PFSK-1 (cell line): Measurements from ENCODE around the gene SRPK2.

Experiments used
- FOXP2 ChIP-seq: optimal IDR thresholded peaks from 2 replicates; pipeline ENCODE3; 2011; ENCODE audit warnings: borderline replicate concordance, control low read depth, inconsistent platforms; ENCODE audit not compliant: insufficient read depth; ENCODE audit errors: extremely low read length, extremely low read depth
- POLR2AphosphoS5 ChIP-seq: IDR thresholded peaks from 2 replicates; pipeline ENCODE4 v1.6.1; 2012; ENCODE audit warnings: low read depth, mild to moderate bottlenecking, control low read depth, low read length, moderate library complexity
- SIN3A ChIP-seq: IDR thresholded peaks from 2 replicates; pipeline ENCODE4 v1.6.1; 2012; ENCODE audit warnings: mild to moderate bottlenecking, low read length, moderate library complexity, borderline replicate concordance; ENCODE audit not compliant: insufficient read depth
- TAF1 ChIP-seq: IDR thresholded peaks from 2 replicates; pipeline ENCODE4 v1.6.1; 2012; ENCODE audit warnings: low read length, control low read depth, borderline replicate concordance; ENCODE audit not compliant: insufficient read depth
- TF ChIP-seq, protein P1 (sequence below), 2 experiments: IDR thresholded peaks; 2 replicates each; pipeline versions ENCODE4 v1.6.1 to v1.8.0; 2011 to 2012; ENCODE audit warnings: low read depth in 2 of 2, low read length in 2 of 2, control low read depth in 1 of 2, inconsistent platforms in 1 of 2, mild to moderate bottlenecking in 1 of 2, moderate library complexity in 1 of 2; ENCODE audit not compliant: insufficient read depth in 1 of 2

Gene SRPK2

DNA sequence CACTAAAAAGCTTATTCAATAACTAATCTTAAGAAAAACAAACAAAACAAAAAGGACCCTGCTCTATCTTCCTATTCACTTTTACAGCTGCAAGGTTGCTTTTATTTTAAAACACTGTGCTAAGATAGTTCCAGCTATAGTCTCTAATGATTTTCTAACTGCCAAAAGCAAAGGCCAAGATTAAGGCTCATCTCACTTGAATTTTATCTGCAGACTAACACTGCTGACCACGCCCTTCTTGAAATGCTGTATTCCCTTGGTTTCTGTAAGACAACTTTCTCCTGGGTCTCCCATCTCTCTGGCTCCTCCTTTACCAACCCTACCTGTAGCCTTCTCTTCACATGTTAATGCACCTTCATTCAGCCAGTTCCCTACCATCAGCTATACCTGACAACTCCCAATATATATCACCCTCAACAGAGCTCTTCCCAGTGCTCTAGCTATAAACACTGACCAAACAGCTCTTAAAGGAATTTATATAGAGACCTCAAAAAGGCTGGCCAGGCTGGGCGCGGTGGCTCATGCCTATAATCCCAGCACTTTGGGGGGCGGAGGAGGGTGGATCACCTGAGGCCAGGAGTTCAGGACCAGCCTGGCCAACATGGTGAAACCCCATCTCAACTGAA, 11.7 kb downstream of the SRPK2 start:
- TF ChIP-seq TAF1 = no peak
- no peak for TF ChIP-seq FOXP2
- no peak for TF ChIP-seq SIN3A
- no peak for TF ChIP-seq POLR2AphosphoS5
- TF ChIP-seq, protein P1, sequence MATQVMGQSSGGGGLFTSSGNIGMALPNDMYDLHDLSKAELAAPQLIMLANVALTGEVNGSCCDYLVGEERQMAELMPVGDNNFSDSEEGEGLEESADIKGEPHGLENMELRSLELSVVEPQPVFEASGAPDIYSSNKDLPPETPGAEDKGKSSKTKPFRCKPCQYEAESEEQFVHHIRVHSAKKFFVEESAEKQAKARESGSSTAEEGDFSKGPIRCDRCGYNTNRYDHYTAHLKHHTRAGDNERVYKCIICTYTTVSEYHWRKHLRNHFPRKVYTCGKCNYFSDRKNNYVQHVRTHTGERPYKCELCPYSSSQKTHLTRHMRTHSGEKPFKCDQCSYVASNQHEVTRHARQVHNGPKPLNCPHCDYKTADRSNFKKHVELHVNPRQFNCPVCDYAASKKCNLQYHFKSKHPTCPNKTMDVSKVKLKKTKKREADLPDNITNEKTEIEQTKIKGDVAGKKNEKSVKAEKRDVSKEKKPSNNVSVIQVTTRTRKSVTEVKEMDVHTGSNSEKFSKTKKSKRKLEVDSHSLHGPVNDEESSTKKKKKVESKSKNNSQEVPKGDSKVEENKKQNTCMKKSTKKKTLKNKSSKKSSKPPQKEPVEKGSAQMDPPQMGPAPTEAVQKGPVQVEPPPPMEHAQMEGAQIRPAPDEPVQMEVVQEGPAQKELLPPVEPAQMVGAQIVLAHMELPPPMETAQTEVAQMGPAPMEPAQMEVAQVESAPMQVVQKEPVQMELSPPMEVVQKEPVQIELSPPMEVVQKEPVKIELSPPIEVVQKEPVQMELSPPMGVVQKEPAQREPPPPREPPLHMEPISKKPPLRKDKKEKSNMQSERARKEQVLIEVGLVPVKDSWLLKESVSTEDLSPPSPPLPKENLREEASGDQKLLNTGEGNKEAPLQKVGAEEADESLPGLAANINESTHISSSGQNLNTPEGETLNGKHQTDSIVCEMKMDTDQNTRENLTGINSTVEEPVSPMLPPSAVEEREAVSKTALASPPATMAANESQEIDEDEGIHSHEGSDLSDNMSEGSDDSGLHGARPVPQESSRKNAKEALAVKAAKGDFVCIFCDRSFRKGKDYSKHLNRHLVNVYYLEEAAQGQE (IDR thresholded peaks at IDR 0.05; ENCODE audit: insufficient read depth in 1 of 2, low read depth in 2 of 2, low read length in 2 of 2) = no peak

DNA sequence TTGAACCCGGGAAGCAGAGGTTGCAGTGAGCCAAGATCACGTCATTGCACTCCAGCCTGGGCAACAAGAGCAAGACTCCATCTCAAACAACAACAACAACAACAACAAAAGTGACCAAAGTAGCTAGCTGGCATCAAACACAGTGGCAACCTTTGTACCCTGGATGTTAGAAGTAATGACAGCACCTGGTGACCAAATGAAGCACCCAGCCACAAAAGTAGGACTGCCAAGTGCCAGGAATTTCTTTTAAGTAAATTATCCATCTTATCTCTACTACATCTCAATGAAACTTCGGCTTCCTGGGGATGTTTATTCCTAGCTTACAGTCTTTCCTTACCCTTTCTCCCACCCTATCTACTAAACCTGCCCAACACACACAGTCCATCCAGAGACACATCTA, 18.8 kb downstream of the SRPK2 start:
- TF ChIP-seq, protein P1 (IDR thresholded peaks at IDR 0.05; ENCODE audit: insufficient read depth in 1 of 2, low read depth in 2 of 2, low read length in 2 of 2) = no peak
- TF ChIP-seq SIN3A = no peak

DNA sequence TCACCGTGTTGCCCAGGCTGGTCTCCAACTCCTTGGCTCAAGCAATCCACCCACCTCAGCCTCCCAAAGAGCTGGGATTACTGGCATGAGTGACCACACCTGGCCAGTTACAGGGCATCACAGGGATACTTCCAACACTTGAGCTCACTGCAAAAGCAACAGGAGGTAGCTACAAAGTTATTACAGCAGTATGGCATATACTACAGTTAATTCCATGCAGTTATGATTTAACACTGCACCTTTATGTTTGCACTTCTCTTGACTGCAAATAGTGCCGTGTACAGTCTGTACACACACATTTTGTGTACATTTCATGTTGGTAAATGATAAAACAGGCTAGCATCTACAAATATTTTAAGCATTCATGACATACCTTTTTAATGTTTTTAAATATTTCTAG, 21.3 kb downstream of the SRPK2 start:
- TF ChIP-seq TAF1 = no peak
- TF ChIP-seq FOXP2 = no peak
- TF ChIP-seq, protein P1 (IDR thresholded peaks at IDR 0.05; ENCODE audit: insufficient read depth in 1 of 2, low read depth in 2 of 2, low read length in 2 of 2) = no peak
- no peak for TF ChIP-seq POLR2AphosphoS5
- no peak for TF ChIP-seq SIN3A

DNA sequence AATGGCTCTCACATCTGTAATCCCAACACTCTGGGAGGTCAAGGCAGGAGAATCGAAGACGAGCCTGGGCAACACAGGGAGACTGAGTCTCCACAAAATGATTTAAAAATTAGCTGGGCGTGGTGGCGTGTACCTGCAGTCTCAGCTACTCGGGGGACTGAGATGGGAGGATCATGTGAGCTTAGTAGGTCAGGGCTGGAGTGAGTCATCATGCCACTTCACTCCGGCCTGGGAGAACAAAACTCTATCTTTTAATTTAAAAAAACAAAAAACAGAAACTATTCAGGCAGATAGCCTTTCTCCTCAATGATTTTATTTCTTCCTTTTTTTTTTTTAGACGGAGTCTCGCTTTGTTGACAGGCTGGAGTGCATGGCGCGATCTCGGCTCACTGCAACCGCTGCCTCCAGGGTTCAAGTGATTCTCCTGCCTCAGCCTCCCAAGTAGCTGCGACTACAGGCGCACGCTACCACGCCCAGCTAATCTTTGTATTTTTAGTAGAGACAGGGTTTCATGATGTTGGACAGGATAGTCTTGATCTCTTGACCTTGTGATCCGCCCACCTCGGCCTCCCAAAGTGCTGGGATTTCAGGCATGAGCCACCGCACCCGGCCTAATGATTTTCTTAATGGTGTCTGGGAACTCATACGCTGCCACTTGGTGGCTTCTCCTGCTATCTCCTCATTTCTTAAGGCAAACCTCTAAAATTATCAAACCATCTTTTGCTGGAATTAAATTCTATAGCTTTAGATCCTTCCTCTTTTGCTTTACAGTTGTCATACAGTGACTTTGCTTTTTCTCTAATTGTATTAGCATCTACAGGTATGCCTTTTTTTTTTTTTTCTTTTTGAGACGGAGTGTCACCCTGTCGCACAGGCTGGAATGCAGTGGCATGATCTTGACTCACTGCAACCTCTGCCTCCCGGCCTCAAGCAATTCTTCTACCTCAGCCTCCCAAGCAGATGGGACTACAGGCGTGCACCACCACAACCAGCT, 22.9 kb downstream of the SRPK2 start:
- TF ChIP-seq, protein P1 (IDR thresholded peaks at IDR 0.05; ENCODE audit: insufficient read depth in 1 of 2, low read depth in 2 of 2, low read length in 2 of 2) = no peak
- TF ChIP-seq TAF1 (no peak), SIN3A (no peak), FOXP2 (no peak), POLR2AphosphoS5 (no peak)
